Prostate gland (tissue), 2 donors: ENCODE measurements around the gene ZNF322. TPM values are rescaled to one million over a fixed set of nuclear protein-coding genes. Genes with fewer than 3 reads are reported as not detected.

Experiments
- DNase-seq: peaks from one replicate; pipeline ENCODE4 v3.0.0-alpha.2; 2019; ENCODE audit warnings: low spot score
- H3K27ac ChIP-seq, 2 donors: fragments of 200-600 bp; sonication (generic); 2 replicates each; pipeline ENCODE4 v1.5.1; 2017 to 2019
- H3K27me3 ChIP-seq: fragments of 200-600 bp; sonication (generic); replicated peaks from 2 replicates; pipeline ENCODE4 v1.5.1; 2019; ENCODE audit not compliant: insufficient read depth
- H3K36me3 ChIP-seq, 2 donors: fragments of 200-600 bp; sonication (generic); 1 replicate in 1 of 2; 2 replicates in 1 of 2; pipeline versions ENCODE4 v1.5.1 to v1.8.1; 2017 to 2019
- H3K4me1 ChIP-seq: fragments of 200-600 bp; sonication (generic); replicated peaks from 2 replicates; pipeline ENCODE4 v1.5.1; 2019
- H3K4me3 ChIP-seq, 2 donors: fragments of 200-600 bp; sonication (generic); 2 replicates each; pipeline ENCODE4 v1.5.1; 2017 to 2019
- H3K9me3 ChIP-seq: fragments of 200-600 bp; sonication (generic); 2 replicates; pipeline ENCODE4 v1.5.1; 2017
- CTCF ChIP-seq, 4 experiments: fragments of 200-600 bp in 2 of 4; fragments of 450-650 bp in 2 of 4; sonication (generic) in 2 of 4; IDR thresholded peaks; 1 replicate in 3 of 4; 2 replicates in 1 of 4; pipeline ENCODE4 v1.5.1; 2016 to 2019; ENCODE audit warnings: antibody characterized with exemption in 4 of 4, mild to moderate bottlenecking in 2 of 4, moderate library complexity in 2 of 4
- POLR2A ChIP-seq: fragments of 450-650 bp; IDR thresholded peaks from one replicate; pipeline ENCODE4 v1.6.1; 2016; ENCODE audit warnings: antibody characterized with exemption, mild to moderate bottlenecking
- POLR2AphosphoS5 ChIP-seq: sonication (generic); formaldehyde crosslinking; IDR thresholded peaks from one replicate; pipeline ENCODE4 v1.6.1; 2017; ENCODE audit warnings: antibody characterized with exemption
- WGBS: methylation state at CpG from one replicate; pipeline ENCODE4 v1.1.5; 2018; 5-methylcytosine and 5-hydroxymethylcytosine counted together
- intact Hi-C: fragments of 100-400 bp; cut with DNase I; formaldehyde crosslinking; loops from one replicate; pipeline ENCODE4 v1.14.2; 2022
- total RNA-seq, 2 donors: library from RNA; depleted of rRNA; stranded (reverse); fragments of >200 nt; gene quantifications; one replicate each; pipeline ENCODE4 v1.1.0, GENCODE V29; 2016

The ZNF322 gene
- total RNA-seq, 2 donors from 2014 or later, result 25.2 to 31.7 TPM

GRCh38 chr6:26613689-26614683 is 45.6 kb downstream of the ZNF322 start:
- WGBS, result 12% methylated on average over 65 of the region's 68 CpGs
- Histone ChIP-seq H3K36me3 (no peaks in the 10 kb centered on the region), H3K4me1 (no peaks in the 10 kb centered on the region), H3K4me3 (no peak overlapping the region), H3K27me3 (peaks cover 11% of the 10 kb centered on the region), H3K27ac (no peak overlapping the region), H3K9me3 (no peaks in the 10 kb centered on the region)
- intact Hi-C loops, result no loop called here
- no peak for TF ChIP-seq CTCF (IDR thresholded peaks at IDR 0.05)
- TF ChIP-seq POLR2AphosphoS5, result no peak
- TF ChIP-seq POLR2A, result no peak
- DNase-seq, result no peak

- no peak overlapping the region for H3K4me3 ChIP-seq
These were observed 46.3 kb downstream of the ZNF322 start for GRCh38 chr6:26613201-26613600.

GRCh38 chr6:26611599-26611998 is 47.9 kb downstream of the ZNF322 start:
- Histone ChIP-seq H3K9me3 (no peaks in the 10 kb centered on the region), H3K27me3 (peaks cover 11% of the 10 kb centered on the region), H3K4me1 (no peaks in the 10 kb centered on the region), H3K4me3 (no peak overlapping the region), H3K27ac (no peak overlapping the region), H3K36me3 (no peaks in the 10 kb centered on the region)
- TF ChIP-seq CTCF (IDR thresholded peaks at IDR 0.05) (no peak), POLR2AphosphoS5 (no peak), POLR2A (no peak)
- intact Hi-C loops, result no loop called here
- no peak for DNase-seq
- 50% methylated on average over 1 of the region's 1 CpG for WGBS

More at GRCh38 chr6:26613201-26613600, 46.3 kb downstream of the ZNF322 start:
- no peaks in the 10 kb centered on the region for H3K36me3 ChIP-seq
- no peak overlapping the region for H3K27ac ChIP-seq
- no peak for DNase-seq
- no peaks in the 10 kb centered on the region for H3K9me3 ChIP-seq
- WGBS, result 54% methylated on average over 19 of the region's 19 CpGs
- peaks cover 11% of the 10 kb centered on the region for H3K27me3 ChIP-seq
- TF ChIP-seq POLR2AphosphoS5 (no peak), CTCF (IDR thresholded peaks at IDR 0.05) (no peak)
- H3K4me1 ChIP-seq, result no peaks in the 10 kb centered on the region
- intact Hi-C loops, result no loop called here

- Histone ChIP-seq H3K27me3 (peaks cover 9% of the 10 kb centered on the region), H3K4me3 (no peak overlapping the region), H3K36me3 (no peaks in the 10 kb centered on the region), H3K27ac (no peak overlapping the region), H3K4me1 (no peaks in the 10 kb centered on the region), H3K9me3 (no peaks in the 10 kb centered on the region)
- no peak for DNase-seq
- intact Hi-C loops, result loop anchor here (5.0 kb wide), 1 partner anchor 468 kb away; no protein-coding TSS in a partner anchor
- TF ChIP-seq POLR2AphosphoS5 (no peak), CTCF (IDR thresholded peaks at IDR 0.05) (no peak), POLR2A (no peak)
- WGBS, result 47% methylated on average over 3 of the region's 3 CpGs
These were observed 50.1 kb downstream of the ZNF322 start for GRCh38 chr6:26609463-26609862.
